ENCODE data around the gene MGAT4B. TPM values are rescaled to one million over a fixed set of nuclear protein-coding genes. Genes with fewer than 3 reads are reported as not detected.

Gene MGAT4B
- total RNA-seq, 8 experiments from 2014 or later = 37.5 to 115 (median 64.5) TPM

DNA sequence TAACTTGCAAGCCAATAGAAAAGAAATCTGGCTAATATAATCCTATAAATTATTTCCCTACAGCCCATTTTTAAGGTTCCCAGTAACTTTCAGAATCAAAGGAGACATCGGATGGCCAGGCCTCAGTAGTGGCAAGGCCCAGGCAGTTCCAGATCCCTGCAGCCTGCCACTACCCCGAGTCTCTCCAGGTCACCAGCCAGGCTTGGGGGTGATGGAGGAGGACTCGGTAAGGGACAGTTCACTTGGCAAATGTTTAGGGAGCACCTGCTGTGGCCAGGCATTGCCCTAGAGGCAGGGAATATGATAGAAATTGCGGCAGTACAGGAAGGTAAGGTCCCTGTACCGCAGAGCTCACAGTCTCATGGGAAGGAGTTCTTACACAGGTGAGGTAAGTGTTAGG is 28.1 kb downstream of the MGAT4B start:
- no peaks in the 10 kb centered on the region for H3K4me1 ChIP-seq (replicated peaks in 1 of 2)
- no peak overlapping the region for H3K27ac ChIP-seq
- in situ Hi-C loops (cut with MboI; ENCODE audit: low pct_unique_long_range_greater_than_20kb in 2 of 9, low sequenced_read_pairs in 9 of 9, unreplicated experiment in 9 of 9) = no loop called here
- H3K4me3 ChIP-seq = no peak overlapping the region
- ATAC-seq (replicated peaks in 6 of 8) = no peak
- 83 to 100% (median 98%) methylated on average over 1 to 5 of the region's 5 CpGs; no CpG with 5 or more reads in 2 of the 10 experiments for WGBS, 10 experiments

DNA sequence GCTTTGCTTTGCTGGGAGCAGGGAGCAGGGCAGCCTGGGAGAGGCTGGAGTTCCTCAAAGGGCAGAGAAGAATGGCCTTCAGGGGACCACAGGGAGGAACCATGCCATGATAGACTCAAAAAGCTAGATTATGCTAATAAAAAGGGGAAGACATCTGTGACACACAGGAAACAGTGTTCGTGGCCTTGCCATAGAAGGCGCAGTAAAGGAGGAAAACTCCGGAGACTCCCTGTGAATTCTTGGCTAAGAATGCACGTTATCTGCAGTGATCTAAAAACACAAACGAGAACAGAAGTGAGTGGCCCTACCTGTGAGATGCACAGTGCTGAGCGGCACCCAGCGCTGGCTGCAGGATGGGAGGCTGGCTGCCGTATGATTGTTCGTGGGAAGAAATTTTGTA is 28.8 kb downstream of the MGAT4B start:
- Histone ChIP-seq H3K4me1 (replicated peaks in 1 of 2) (no peaks in the 10 kb centered on the region), H3K27ac (no peak overlapping the region), H3K4me3 (no peak overlapping the region)
- WGBS, 10 experiments = 61 to 100% (median 97%) methylated on average over 1 to 8 of the region's 9 CpGs
- in situ Hi-C loops (cut with MboI; ENCODE audit: low pct_unique_long_range_greater_than_20kb in 2 of 9, low sequenced_read_pairs in 9 of 9, unreplicated experiment in 9 of 9) = no loop called here
- ATAC-seq (replicated peaks in 6 of 8) = no peak

DNA sequence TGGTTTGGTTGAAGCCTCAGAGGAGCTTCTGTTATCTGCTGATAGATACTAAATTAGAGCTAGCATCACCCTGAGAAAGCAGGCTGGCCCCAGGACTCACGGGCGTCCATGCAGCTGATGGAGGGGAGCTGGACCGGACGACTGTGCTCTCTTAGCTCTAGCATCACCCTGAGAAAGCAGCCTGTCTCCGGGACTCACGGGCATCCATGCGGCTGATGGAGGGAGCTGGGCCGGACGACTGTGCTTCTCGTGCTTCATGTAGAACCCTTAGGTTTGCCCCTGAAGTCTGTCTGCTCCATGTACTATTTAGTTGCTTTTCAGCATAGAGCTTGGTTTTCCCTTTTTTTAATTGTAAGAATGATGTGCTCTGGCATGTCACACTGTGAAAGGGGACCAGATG is 29.2 kb downstream of the MGAT4B start:
- no peak overlapping the region for H3K4me3 ChIP-seq
- 50 to 100% (median 90%) methylated on average over 2 to 4 of the region's 10 CpGs; no CpG with 5 or more reads in 5 of the 10 experiments for WGBS, 10 experiments
- in situ Hi-C loops (cut with MboI; ENCODE audit: low pct_unique_long_range_greater_than_20kb in 2 of 9, low sequenced_read_pairs in 9 of 9, unreplicated experiment in 9 of 9) = no loop called here
- no peak overlapping the region for H3K27ac ChIP-seq
- no peaks in the 10 kb centered on the region for H3K4me1 ChIP-seq (replicated peaks in 1 of 2)
- ATAC-seq (replicated peaks in 6 of 8) = no peak

DNA sequence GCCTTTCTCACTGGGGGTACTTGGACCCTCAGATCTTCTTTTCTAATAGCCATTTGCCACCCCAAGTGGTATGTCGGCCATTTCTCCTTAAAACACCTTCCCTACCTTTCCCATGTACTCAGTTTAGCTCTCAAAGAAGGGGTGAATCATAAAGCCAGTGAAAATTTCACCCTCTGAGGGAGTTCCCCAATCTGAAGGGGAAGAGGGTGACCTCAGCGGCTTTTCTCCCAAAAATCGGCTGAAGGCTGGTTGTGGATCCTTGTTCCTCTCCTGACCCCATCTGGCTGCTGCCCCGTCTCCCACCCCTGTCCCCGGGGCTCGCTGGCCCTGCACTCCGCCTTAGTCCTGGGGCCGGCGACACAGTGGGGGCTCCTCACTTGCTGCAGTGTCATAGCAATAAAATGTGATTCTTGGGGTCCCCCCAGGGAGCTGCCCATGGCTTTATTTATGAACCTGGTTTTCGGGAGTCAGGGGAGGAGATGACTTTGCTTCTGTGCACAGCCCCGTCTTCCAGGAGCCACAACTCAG is 30.2 kb downstream of the MGAT4B start:
- Histone ChIP-seq H3K27ac (no peak overlapping the region), H3K4me1 (replicated peaks in 1 of 2) (no peaks in the 10 kb centered on the region), H3K4me3 (no peak overlapping the region)
- ATAC-seq (replicated peaks in 6 of 8) = no peak
- 76 to 100% (median 100%) methylated on average over 1 to 7 of the region's 11 CpGs; no CpG with 5 or more reads in 2 of the 10 experiments for WGBS, 10 experiments
- in situ Hi-C loops (cut with MboI; ENCODE audit: low pct_unique_long_range_greater_than_20kb in 2 of 9, low sequenced_read_pairs in 9 of 9, unreplicated experiment in 9 of 9) = no loop called here

DNA sequence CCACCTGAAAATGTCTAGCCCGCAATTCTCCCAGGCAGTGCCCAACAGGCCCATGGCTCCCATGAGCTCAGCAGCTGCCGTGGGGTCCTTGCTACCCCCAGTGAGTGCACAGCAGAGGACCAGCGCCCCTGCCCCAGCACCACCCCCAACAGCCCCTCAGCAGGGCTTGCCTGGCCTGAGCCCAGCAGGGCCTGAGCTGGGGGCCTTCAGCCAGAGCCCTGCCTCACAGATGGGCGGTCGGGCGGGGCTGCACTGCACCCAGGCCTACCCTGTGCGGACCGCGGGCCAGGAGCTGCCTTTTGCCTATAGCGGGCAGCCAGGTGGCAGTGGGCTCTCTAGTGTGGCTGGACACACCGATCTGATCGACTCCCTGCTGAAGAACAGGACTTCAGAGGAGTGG is 32.2 kb downstream of the MGAT4B start:
- Histone ChIP-seq H3K27ac (no peak overlapping the region), H3K4me3 (no peak overlapping the region), H3K4me1 (replicated peaks in 1 of 2) (no peaks in the 10 kb centered on the region)
- WGBS, 10 experiments = 79% methylated on average over 2 of the region's 12 CpGs; no CpG with 5 or more reads in 9 of the 10 experiments
- no peak for ATAC-seq (replicated peaks in 6 of 8)
- in situ Hi-C loops (cut with MboI; ENCODE audit: low pct_unique_long_range_greater_than_20kb in 2 of 9, low sequenced_read_pairs in 9 of 9, unreplicated experiment in 9 of 9) = no loop called here

DNA sequence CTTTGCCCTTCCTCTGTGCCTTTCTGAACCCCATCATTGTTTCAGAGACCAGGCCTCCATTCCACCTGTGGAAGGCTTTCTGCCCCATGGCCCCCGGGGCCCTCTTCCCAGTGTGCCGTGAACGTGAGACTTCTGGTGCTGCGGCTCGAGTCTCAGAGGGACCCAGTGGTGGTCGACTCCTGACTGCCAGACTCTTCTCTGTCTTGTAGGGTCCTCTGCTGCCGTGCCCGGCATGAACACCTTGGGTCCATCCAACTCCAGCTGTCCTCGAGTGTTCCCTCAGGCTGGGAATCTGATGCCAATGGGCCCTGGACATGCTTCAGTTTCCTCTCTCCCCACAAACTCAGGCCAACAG is 33.0 kb downstream of the MGAT4B start:
- in situ Hi-C loops (cut with MboI; ENCODE audit: low pct_unique_long_range_greater_than_20kb in 2 of 9, low sequenced_read_pairs in 9 of 9, unreplicated experiment in 9 of 9) = no loop called here
- no peaks in the 10 kb centered on the region for H3K4me1 ChIP-seq (replicated peaks in 1 of 2)
- ATAC-seq (replicated peaks in 6 of 8) = no peak
- H3K27ac ChIP-seq = no peak overlapping the region
- no peak overlapping the region for H3K4me3 ChIP-seq
- 90 to 100% (median 94%) methylated on average over 1 to 9 of the region's 9 CpGs; no CpG with 5 or more reads in 6 of the 10 experiments for WGBS, 10 experiments

DNA sequence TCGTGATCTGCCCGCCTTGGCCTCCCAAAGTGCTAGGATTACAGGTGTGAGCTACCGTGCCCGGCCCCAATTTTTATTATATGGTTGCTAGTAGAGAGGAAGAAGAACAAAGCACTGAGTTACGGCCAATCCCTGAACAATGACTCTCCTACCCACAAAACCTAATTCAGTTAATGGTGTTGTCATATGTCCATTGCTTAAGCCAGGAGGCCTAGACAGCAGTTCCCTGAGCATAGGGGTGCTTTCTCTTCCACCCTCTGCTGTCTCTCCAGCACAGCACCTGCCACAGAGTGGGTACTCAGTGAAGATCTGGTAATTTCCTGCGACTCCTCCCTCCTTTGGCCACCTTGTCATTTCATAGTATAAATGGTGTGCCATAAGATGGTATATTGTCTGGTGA is 34.3 kb downstream of the MGAT4B start:
- no peak overlapping the region for H3K4me3 ChIP-seq
- no peaks in the 10 kb centered on the region for H3K4me1 ChIP-seq (replicated peaks in 1 of 2)
- no peak for ATAC-seq (replicated peaks in 6 of 8)
- in situ Hi-C loops (cut with MboI; ENCODE audit: low pct_unique_long_range_greater_than_20kb in 2 of 9, low sequenced_read_pairs in 9 of 9, unreplicated experiment in 9 of 9) = no loop called here
- 79 to 100% (median 95%) methylated on average over 1 to 6 of the region's 6 CpGs; no CpG with 5 or more reads in 3 of the 10 experiments for WGBS, 10 experiments
- H3K27ac ChIP-seq = no peak overlapping the region

DNA sequence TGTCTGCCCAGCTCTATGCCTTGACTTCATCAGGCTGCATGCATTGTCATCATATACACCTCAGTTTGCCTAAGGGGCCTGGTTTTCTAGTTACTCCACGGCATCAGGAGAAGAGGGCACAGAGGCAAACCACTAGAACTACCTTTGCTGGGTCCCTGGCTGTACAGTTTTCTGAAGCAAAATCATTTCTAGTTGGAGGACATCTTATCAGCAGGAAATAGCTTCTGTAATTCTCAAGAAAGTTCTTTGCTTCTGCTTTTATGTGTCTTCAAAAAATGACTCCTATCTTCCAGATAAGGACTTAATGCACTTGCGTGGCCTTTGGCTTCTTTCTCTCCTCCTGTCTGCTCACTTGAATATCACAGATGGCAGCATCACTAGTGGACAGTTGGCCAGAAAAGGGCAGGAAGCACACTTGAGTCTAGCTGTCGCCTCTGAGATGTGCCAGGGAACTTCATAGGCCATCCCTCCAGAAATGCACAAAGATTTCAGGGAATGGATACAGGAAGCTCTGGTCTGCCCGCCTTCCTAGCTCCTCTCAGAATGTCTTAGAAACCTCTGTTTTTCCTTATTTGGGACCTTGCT is 35.3 kb downstream of the MGAT4B start:
- Histone ChIP-seq H3K4me3 (no peak overlapping the region), H3K27ac (no peak overlapping the region), H3K4me1 (replicated peaks in 1 of 2) (no peaks in the 10 kb centered on the region)
- in situ Hi-C loops (cut with MboI; ENCODE audit: low pct_unique_long_range_greater_than_20kb in 2 of 9, low sequenced_read_pairs in 9 of 9, unreplicated experiment in 9 of 9) = no loop called here
- no peak for ATAC-seq (replicated peaks in 6 of 8)
- 82 to 100% (median 96%) methylated on average over 1 to 2 of the region's 4 CpGs; no CpG with 5 or more reads in 2 of the 10 experiments for WGBS, 10 experiments

DNA sequence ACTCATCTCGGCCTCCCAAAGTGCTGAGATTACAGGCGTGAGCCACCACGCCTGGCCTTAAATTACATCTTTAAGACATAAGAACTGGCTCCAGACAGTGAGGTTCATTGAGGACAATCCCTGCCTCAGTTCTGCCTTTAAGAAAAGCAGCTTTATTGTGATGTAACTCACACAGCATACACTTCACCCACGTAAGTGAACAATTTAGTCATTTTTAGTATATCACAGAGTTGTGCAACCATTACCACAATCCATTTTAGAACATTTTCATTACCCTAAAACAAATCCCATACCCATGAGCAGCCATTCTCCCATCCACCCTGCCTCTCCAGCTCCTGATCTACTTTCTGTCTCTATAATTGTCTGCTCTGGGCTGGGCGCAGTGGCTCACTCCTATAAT is 36.9 kb downstream of the MGAT4B start:
- no peak overlapping the region for H3K4me3 ChIP-seq
- no peak overlapping the region for H3K27ac ChIP-seq
- 83 to 100% (median 91%) methylated on average over 1 to 5 of the region's 5 CpGs; no CpG with 5 or more reads in 4 of the 10 experiments for WGBS, 10 experiments
- no peak for ATAC-seq (replicated peaks in 6 of 8)
- in situ Hi-C loops (cut with MboI; ENCODE audit: low pct_unique_long_range_greater_than_20kb in 2 of 9, low sequenced_read_pairs in 9 of 9, unreplicated experiment in 9 of 9) = no loop called here
- H3K4me1 ChIP-seq (replicated peaks in 1 of 2) = peaks cover 0 to 3% of the 10 kb centered on the region in 2 donors

DNA sequence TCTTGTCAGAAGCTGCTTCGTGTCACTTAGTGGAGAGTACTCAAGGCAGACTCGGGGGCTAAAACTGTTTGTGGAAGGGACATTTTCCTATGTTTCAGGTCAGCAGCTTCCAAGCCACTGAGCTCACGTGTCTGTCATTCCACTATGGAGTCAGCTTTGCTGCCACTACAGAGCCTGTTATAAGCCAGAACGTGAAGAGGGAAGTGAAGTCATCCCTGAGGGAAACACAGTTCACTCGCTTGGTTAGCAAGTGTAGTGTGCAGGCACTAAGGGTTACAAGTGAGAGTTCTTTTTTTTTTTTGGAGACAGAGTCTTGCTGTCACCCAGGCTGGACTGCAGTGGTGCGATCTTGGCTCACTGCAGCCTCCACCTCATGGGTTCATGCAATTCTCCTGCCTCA is 37.4 kb downstream of the MGAT4B start:
- Histone ChIP-seq H3K27ac (no peak overlapping the region), H3K4me1 (replicated peaks in 1 of 2) (peaks cover 0 to 3% of the 10 kb centered on the region in 2 donors), H3K4me3 (no peak overlapping the region)
- 80 to 100% (median 100%) methylated on average over 1 to 6 of the region's 6 CpGs; no CpG with 5 or more reads in 3 of the 10 experiments for WGBS, 10 experiments
- ATAC-seq (replicated peaks in 6 of 8) = no peak
- in situ Hi-C loops (cut with MboI; ENCODE audit: low pct_unique_long_range_greater_than_20kb in 2 of 9, low sequenced_read_pairs in 9 of 9, unreplicated experiment in 9 of 9) = no loop called here

DNA sequence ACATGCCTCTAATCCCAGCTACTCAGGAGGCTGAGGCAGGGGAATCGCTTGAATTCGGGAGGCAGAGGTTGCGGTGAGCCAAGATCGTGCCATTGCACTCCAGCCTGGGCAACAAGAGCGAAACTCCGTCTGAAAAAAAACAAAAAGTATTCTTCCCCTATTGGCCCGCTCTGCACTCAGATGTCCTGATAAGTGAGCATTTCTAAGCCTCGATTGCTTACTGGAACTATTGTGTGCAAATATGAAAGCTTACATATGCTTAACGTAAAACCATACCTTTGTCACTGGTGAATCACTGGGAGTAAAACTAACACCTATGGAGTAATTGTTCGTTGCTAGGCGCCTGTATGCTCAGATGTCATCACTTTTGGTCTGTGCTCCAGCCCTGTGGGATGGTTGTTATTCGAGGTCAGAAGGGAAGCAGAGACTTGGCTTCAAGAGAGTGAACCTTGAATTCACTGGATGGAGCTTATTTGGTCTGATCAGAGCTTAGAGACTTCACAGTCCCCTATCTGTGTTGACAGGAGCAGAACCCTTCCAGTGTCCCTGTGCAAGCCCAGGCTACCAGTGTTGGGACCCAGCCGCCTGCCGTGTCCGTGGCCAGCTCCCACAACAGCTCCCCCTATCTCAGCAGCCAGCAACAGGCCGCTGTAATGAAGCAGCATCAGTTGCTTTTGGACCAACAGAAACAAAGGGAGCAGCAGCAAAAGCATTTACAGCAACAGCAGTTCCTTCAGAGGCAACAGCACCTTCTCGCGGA is 38.2 kb downstream of the MGAT4B start:
- ATAC-seq (replicated peaks in 6 of 8) = peak in 2 of 8 experiments; percentile 18 to 40
- WGBS, 10 experiments = 80 to 96% (median 89%) methylated on average over 1 to 12 of the region's 18 CpGs; no CpG with 5 or more reads in 2 of the 10 experiments
- Histone ChIP-seq H3K4me1 (replicated peaks in 1 of 2) (peaks cover 3 to 8% of the 10 kb centered on the region in 2 donors), H3K27ac (no peak overlapping the region), H3K4me3 (no peak overlapping the region)
- in situ Hi-C loops (cut with MboI; ENCODE audit: low pct_unique_long_range_greater_than_20kb in 2 of 9, low sequenced_read_pairs in 9 of 9, unreplicated experiment in 9 of 9) = no loop called here

DNA sequence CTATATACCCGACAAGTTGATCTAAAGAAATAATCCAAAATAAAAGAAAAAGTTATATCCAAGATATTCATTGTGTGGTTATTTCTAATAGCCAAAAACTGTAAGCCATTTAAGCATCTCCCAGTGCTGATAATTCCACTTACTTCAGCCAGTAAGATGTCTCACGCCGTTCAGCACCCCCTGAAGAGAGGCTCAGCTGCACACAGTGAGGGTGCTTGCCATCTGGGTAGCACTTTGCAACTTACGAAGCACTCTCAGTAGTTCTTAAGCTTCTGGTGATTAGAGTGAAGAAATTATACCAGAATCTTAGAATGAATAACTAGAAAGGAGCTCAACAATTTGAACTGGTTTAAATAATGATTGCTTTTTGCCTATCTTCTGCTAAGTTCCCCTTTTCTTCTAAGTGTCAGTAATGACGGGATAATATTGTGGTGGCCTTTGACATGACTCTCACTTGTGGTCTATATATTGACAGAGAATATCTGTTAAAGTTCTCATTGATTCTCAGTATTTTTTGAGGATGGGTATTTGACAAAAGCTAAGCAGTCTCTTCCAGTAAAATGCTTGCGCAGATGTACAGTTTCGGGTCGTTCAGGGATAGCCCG is 39.1 kb downstream of the MGAT4B start:
- WGBS, 10 experiments = 82 to 100% (median 91%) methylated on average over 1 to 9 of the region's 9 CpGs; no CpG with 5 or more reads in 1 of the 10 experiments
- no peak overlapping the region for H3K4me3 ChIP-seq
- H3K27ac ChIP-seq = no peak overlapping the region
- peaks cover 11 to 13% of the 10 kb centered on the region in 2 donors for H3K4me1 ChIP-seq (replicated peaks in 1 of 2)
- ATAC-seq (replicated peaks in 6 of 8) = no peak
- in situ Hi-C loops (cut with MboI; ENCODE audit: low pct_unique_long_range_greater_than_20kb in 2 of 9, low sequenced_read_pairs in 9 of 9, unreplicated experiment in 9 of 9) = no loop called here

DNA sequence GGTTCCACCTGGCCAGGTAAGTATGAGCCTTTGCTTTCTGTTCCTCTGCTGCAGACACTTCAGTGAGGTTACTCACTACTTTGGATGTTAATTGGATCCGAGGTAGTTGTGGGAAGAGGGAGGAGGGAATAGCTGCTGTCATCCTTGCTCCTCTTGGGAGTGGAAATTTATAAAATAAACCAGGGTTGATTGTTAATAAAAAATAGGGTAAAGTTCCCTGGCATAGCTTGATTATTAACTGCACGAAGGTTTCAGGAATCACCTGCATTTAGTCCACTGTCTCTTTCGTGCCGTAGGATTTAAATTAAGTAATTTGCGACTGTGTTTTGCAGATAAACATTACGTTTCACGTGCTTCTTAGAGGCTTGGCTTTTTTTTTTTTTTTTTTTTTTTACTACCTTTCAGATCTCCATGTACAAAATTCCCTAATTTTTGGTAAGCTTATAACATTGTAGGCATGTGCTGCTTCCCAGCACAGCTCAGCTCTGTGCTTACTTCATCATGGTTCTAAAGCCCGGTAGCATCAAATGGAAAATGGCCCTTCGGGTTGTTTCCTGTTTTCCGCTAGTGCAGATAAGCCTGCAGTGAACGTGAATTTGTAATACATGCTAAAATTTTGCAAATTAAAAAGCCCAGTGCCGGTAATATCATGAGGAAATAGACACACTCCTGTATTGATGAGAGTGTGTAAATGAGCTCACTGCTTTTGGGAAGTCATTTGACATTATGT is 39.8 kb downstream of the MGAT4B start:
- H3K4me3 ChIP-seq = no peak overlapping the region

More for the DNA sequence above, 39.8 kb downstream of the MGAT4B start:
- Histone ChIP-seq H3K4me1 (replicated peaks in 1 of 2) (peaks cover 18 to 20% of the 10 kb centered on the region in 2 donors), H3K27ac (no peak overlapping the region)
- in situ Hi-C loops (cut with MboI; ENCODE audit: low pct_unique_long_range_greater_than_20kb in 2 of 9, low sequenced_read_pairs in 9 of 9, unreplicated experiment in 9 of 9) = no loop called here
- 53 to 93% (median 76%) methylated on average over 4 to 12 of the region's 12 CpGs for WGBS, 10 experiments
- ATAC-seq (replicated peaks in 6 of 8) = no peak
